HEK293 (cell line): ENCODE results near the gene NDUFV1.

Source experiments
- CTCF ChIA-PET: fragments of 350-600 bp; formaldehyde crosslinking; extraction: SDS; loops from one replicate; lab custom pipeline; 2021; ENCODE audit warnings: antibody characterized with exemption; lab: Yijun Ruan, JAX
- POLR2A ChIA-PET: fragments of 300-600 bp; formaldehyde crosslinking; extraction: SDS; loops from one replicate; lab custom pipeline; 2020; ENCODE audit warnings: antibody characterized with exemption, inconsistent platforms; lab: Yijun Ruan, JAX
- H3K27ac ChIP-seq: fragments of 200-500 bp; sonication (Bioruptor generic); 2 replicates; pipeline ENCODE4 v1.5.1; 2014; ENCODE audit warnings: low read depth, low read length, control low read depth, inconsistent platforms; ENCODE audit errors: extremely low read depth
- H3K36me3 ChIP-seq, 2 experiments: fragments of 200-500 bp in 1 of 2; sonication (Bioruptor generic) in 1 of 2; 1 replicate in 1 of 2; 2 replicates in 1 of 2; pipeline ENCODE4 v1.5.1; 2014 to 2017; ENCODE audit warnings: inconsistent platforms in 2 of 2, low read length in 2 of 2; ENCODE audit not compliant: control insufficient read depth in 2 of 2, insufficient read depth in 1 of 2
- H3K4me1 ChIP-seq: fragments of 200-500 bp; sonication (Bioruptor generic); 2 replicates; pipeline ENCODE4 v1.5.1; 2014; ENCODE audit warnings: mild to moderate bottlenecking, low read length, inconsistent platforms; ENCODE audit not compliant: control insufficient read depth, insufficient read depth
- H3K4me3 ChIP-seq: 2 replicates; pipeline ENCODE4 v1.5.1; 2011; ENCODE audit warnings: low read depth, mild to moderate bottlenecking, control low read depth, low read length, moderate library complexity
- H3K9me3 ChIP-seq: fragments of 200-500 bp; sonication (Bioruptor generic); 2 replicates; pipeline ENCODE4 v1.5.1; 2014; ENCODE audit warnings: low read depth, low read length, inconsistent platforms; ENCODE audit not compliant: control insufficient read depth, insufficient read depth
- HOXC10 ChIP-seq: sonication (generic); formaldehyde crosslinking; IDR thresholded peaks from 2 replicates; pipeline ENCODE4 v1.8.1; 2023; ENCODE audit warnings: mild to moderate bottlenecking, missing genetic modification reagents
- KLF8 ChIP-seq: fragments of 450-650 bp; formaldehyde crosslinking; IDR thresholded peaks from 2 replicates; pipeline ENCODE4 v1.5.1; 2016; ENCODE audit warnings: missing biosample characterization, missing genetic modification characterization
- SP3 ChIP-seq: fragments of 450-650 bp; formaldehyde crosslinking; IDR thresholded peaks from 2 replicates; pipeline ENCODE4 v1.5.1; 2016; ENCODE audit warnings: missing biosample characterization, missing genetic modification characterization
- ZBTB1 ChIP-seq: fragments of 450-650 bp; formaldehyde crosslinking; IDR thresholded peaks from 2 replicates; pipeline ENCODE4 v1.5.1; 2016; ENCODE audit warnings: missing biosample characterization, missing genetic modification characterization
- ZBTB20 ChIP-seq: fragments of 450-650 bp; formaldehyde crosslinking; IDR thresholded peaks from 2 replicates; pipeline ENCODE4 v1.5.1; 2016; ENCODE audit warnings: missing biosample characterization, missing genetic modification characterization
- ZNF10 ChIP-seq: fragments of 450-650 bp; formaldehyde crosslinking; IDR thresholded peaks from 2 replicates; pipeline ENCODE4 v1.5.1; 2017; ENCODE audit warnings: missing biosample characterization, missing genetic modification characterization
- ZNF211 ChIP-seq: fragments of 450-650 bp; formaldehyde crosslinking; IDR thresholded peaks from 2 replicates; pipeline ENCODE4 v1.5.1; 2016; ENCODE audit warnings: low read depth, missing biosample characterization, missing genetic modification characterization
- ZNF223 ChIP-seq: fragments of 450-650 bp; formaldehyde crosslinking; IDR thresholded peaks from 2 replicates; pipeline ENCODE4 v1.5.1; 2016; ENCODE audit warnings: missing biosample characterization, missing genetic modification characterization
- ZNF391 ChIP-seq: fragments of 450-650 bp; formaldehyde crosslinking; IDR thresholded peaks from 2 replicates; pipeline ENCODE4 v1.5.1; 2016; ENCODE audit warnings: low read depth, missing biosample characterization, missing genetic modification characterization, borderline replicate concordance
- ZNF394 ChIP-seq: fragments of 450-650 bp; formaldehyde crosslinking; IDR thresholded peaks from 2 replicates; pipeline ENCODE4 v1.5.1; 2016; ENCODE audit warnings: missing biosample characterization, missing genetic modification characterization, mild to moderate bottlenecking, moderate library complexity, borderline replicate concordance
- ZNF48 ChIP-seq: fragments of 450-650 bp; formaldehyde crosslinking; IDR thresholded peaks from 2 replicates; pipeline ENCODE4 v1.5.1; 2016; ENCODE audit warnings: missing biosample characterization, missing genetic modification characterization
- ZNF585B ChIP-seq: fragments of 450-650 bp; formaldehyde crosslinking; IDR thresholded peaks from 2 replicates; pipeline ENCODE4 v1.5.1; 2016; ENCODE audit warnings: missing biosample characterization, missing genetic modification characterization
- ZNF664 ChIP-seq: fragments of 450-650 bp; formaldehyde crosslinking; IDR thresholded peaks from 2 replicates; pipeline ENCODE4 v1.5.1; 2016; ENCODE audit warnings: missing biosample characterization, missing genetic modification characterization
- ZNF704 ChIP-seq: fragments of 450-650 bp; formaldehyde crosslinking; IDR thresholded peaks from 2 replicates; pipeline ENCODE4 v1.5.1; 2016; ENCODE audit warnings: missing biosample characterization, missing genetic modification characterization
- ZNF76 ChIP-seq: fragments of 450-650 bp; formaldehyde crosslinking; IDR thresholded peaks from 2 replicates; pipeline ENCODE4; 2016; ENCODE audit warnings: low read depth, missing biosample characterization, missing genetic modification characterization, borderline replicate concordance
- ZSCAN23 ChIP-seq: fragments of 450-650 bp; formaldehyde crosslinking; IDR thresholded peaks from 2 replicates; pipeline ENCODE4 v1.5.1; 2016; ENCODE audit warnings: missing biosample characterization, missing genetic modification characterization
- TF ChIP-seq, protein P1 (sequence below): fragments of 450-650 bp; formaldehyde crosslinking; conservative IDR thresholded peaks from 2 replicates; pipeline ENCODE4 v1.5.1; 2016; ENCODE audit warnings: low read depth, missing biosample characterization, missing genetic modification characterization
- TF ChIP-seq, protein P2 (sequence below): fragments of 450-650 bp; formaldehyde crosslinking; IDR thresholded peaks from 2 replicates; pipeline ENCODE4 v1.5.1; 2016; ENCODE audit warnings: missing biosample characterization, missing genetic modification characterization

Gene NDUFV1

GRCh38 chr11:67634366-67635230 lies 27.9 kb downstream of the NDUFV1 start:
- CTCF ChIA-PET: interaction anchor here (0.7 to 2.6 kb wide), 3 partner anchors 25 to 63 kb away, joined by 3 to 8 read pairs (median 3); no protein-coding TSS in a partner anchor
- Histone ChIP-seq H3K4me3 (no peak overlapping the region), H3K4me1 (no peaks in the 10 kb centered on the region), H3K27ac (no peak overlapping the region), H3K9me3 (no peaks in the 10 kb centered on the region), H3K36me3 (no peaks in the 10 kb centered on the region)
- POLR2A ChIA-PET: interaction anchor here (0.6 kb wide), 1 partner anchor 17 kb away, joined by 5 read pairs; no protein-coding TSS in a partner anchor
- TF ChIP-seq ZSCAN23 (tag by site-specific recombination) (no peak), ZNF664 (no peak), ZNF211 (tag by site-specific recombination) (no peak), KLF8 (tag by site-specific recombination) (no peak), ZNF76 (tag by site-specific recombination) (no peak), ZBTB20 (tag by site-specific recombination) (no peak), ZNF223 (tag by site-specific recombination) (no peak), ZNF585B (tag by site-specific recombination) (no peak), ZNF10 (tag by site-specific recombination) (no peak), ZNF48 (tag by site-specific recombination) (no peak), ZNF704 (no peak), ZNF394 (tag by site-specific recombination) (no peak), HOXC10 (no peak), ZNF391 (no peak), ZBTB1 (tag by site-specific recombination) (no peak)
- TF ChIP-seq, protein P1, sequence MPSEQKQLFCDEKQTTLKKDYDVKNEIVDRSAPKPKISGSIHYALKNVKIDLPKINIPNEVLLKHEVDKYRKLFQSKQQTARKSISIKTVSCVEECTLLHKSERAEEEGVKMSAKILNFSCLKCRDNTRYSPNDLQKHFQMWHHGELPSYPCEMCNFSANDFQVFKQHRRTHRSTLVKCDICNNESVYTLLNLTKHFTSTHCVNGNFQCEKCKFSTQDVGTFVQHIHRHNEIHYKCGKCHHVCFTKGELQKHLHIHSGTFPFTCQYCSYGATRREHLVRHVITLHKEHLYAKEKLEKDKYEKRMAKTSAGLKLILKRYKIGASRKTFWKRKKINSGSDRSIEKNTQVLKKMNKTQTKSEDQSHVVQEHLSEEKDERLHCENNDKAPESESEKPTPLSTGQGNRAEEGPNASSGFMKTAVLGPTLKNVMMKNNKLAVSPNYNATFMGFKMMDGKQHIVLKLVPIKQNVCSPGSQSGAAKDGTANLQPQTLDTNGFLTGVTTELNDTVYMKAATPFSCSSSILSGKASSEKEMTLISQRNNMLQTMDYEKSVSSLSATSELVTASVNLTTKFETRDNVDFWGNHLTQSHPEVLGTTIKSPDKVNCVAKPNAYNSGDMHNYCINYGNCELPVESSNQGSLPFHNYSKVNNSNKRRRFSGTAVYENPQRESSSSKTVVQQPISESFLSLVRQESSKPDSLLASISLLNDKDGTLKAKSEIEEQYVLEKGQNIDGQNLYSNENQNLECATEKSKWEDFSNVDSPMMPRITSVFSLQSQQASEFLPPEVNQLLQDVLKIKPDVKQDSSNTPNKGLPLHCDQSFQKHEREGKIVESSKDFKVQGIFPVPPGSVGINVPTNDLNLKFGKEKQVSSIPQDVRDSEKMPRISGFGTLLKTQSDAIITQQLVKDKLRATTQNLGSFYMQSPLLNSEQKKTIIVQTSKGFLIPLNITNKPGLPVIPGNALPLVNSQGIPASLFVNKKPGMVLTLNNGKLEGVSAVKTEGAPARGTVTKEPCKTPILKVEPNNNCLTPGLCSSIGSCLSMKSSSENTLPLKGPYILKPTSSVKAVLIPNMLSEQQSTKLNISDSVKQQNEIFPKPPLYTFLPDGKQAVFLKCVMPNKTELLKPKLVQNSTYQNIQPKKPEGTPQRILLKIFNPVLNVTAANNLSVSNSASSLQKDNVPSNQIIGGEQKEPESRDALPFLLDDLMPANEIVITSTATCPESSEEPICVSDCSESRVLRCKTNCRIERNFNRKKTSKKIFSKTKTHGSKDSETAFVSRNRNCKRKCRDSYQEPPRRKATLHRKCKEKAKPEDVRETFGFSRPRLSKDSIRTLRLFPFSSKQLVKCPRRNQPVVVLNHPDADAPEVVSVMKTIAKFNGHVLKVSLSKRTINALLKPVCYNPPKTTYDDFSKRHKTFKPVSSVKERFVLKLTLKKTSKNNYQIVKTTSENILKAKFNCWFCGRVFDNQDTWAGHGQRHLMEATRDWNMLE: no peak
- TF ChIP-seq, protein P2, sequence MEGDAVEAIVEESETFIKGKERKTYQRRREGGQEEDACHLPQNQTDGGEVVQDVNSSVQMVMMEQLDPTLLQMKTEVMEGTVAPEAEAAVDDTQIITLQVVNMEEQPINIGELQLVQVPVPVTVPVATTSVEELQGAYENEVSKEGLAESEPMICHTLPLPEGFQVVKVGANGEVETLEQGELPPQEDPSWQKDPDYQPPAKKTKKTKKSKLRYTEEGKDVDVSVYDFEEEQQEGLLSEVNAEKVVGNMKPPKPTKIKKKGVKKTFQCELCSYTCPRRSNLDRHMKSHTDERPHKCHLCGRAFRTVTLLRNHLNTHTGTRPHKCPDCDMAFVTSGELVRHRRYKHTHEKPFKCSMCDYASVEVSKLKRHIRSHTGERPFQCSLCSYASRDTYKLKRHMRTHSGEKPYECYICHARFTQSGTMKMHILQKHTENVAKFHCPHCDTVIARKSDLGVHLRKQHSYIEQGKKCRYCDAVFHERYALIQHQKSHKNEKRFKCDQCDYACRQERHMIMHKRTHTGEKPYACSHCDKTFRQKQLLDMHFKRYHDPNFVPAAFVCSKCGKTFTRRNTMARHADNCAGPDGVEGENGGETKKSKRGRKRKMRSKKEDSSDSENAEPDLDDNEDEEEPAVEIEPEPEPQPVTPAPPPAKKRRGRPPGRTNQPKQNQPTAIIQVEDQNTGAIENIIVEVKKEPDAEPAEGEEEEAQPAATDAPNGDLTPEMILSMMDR (tag by site-specific recombination): no peak

- H3K4me3 ChIP-seq: no peak overlapping the region
- TF ChIP-seq ZNF664: 0 out of 2 replicates have a peak, but pooled peaks have one; percentile 10
- TF ChIP-seq SP3: no peak
- TF ChIP-seq, all 188 proteins: peak for 1
- no peak overlapping the region for H3K27ac ChIP-seq
- H3K4me1 ChIP-seq: no peaks in the 10 kb centered on the region
- H3K36me3 ChIP-seq: no peaks in the 10 kb centered on the region
- ChIA-PET CTCF (interaction anchor here (0.7 to 2.6 kb wide), 3 partner anchors 24 to 62 kb away, joined by 3 to 8 read pairs (median 3); no protein-coding TSS in a partner anchor), POLR2A (no interaction called here)
- no peaks in the 10 kb centered on the region for H3K9me3 ChIP-seq
Observed at GRCh38 chr11:67635231-67635521, 28.4 kb downstream of the NDUFV1 start.
